Measurements from ENCODE around the gene HOXA6. TPM values are rescaled to one million over a fixed set of nuclear protein-coding genes. Genes with fewer than 3 reads are reported as not detected.

Gene HOXA6
- total RNA-seq, 1 experiment from 2014 or later, result 3.3 TPM

DNA sequence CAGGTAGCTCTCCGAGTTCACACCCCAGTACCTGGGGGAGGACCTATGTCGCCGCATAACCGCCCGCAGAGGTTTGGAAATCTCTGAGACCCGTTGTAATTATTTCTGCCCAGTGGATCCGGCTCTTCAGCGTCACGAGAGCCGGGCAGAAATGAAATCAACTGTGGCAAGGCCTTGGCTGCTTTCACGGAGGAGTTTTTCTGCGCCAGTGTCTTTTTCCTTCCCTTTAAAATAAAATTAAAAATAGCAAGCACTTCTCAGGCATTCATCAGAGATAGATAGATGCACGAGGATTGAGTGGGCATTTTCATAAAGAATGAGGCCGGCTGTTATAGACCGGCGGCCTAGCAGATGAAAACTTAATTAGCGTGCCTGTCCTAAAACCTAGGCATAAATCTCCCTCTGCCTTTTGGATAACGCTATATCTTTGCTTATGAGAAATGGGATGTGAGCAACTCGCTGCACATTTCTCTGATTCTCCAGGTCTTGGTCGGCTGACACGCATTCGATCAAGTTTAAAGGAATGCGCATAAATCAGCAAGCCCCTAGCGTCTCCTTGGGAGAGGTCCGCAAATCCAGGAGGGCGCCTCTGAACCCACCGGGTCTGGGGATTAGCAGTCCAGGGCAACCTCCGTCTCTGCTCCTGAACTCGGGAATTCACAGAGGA is 45.9 kb upstream of the HOXA6 start:
- Histone ChIP-seq H3K4me1 (ENCODE audit: control insufficient read depth, insufficient read depth, low read length) (peaks cover 4% of the 10 kb centered on the region; the same call in 1 of the 2 replicates), H3K27ac (ENCODE audit: low read length) (no peak overlapping the region), H3K4me3 (ENCODE audit: low read depth in 2 of 2, low read length in 2 of 2) (no peak overlapping the region), H3K9me3 (ENCODE audit: control insufficient read depth, insufficient read depth, low read depth, low read length) (no peaks in the 10 kb centered on the region), H3K36me3 (ENCODE audit: control insufficient read depth, insufficient read depth, low read length) (no peaks in the 10 kb centered on the region), H3K27me3 (ENCODE audit: control insufficient read depth, insufficient read depth, low read length) (no peaks in the 10 kb centered on the region; the same call in 1 of the 2 replicates)
- intact Hi-C loops (cut with micrococcal nuclease; ENCODE audit: unreplicated experiment), result no loop called here
- BruUV-seq (replicated peaks), result no TSS peak
- ATAC-seq, result no peak
- in situ Hi-C loops (cut with HindIII; ENCODE audit: low pct_unique_long_range_greater_than_20kb, low sequenced_read_pairs), result no loop called here
- TF ChIP-seq, protein P1, sequence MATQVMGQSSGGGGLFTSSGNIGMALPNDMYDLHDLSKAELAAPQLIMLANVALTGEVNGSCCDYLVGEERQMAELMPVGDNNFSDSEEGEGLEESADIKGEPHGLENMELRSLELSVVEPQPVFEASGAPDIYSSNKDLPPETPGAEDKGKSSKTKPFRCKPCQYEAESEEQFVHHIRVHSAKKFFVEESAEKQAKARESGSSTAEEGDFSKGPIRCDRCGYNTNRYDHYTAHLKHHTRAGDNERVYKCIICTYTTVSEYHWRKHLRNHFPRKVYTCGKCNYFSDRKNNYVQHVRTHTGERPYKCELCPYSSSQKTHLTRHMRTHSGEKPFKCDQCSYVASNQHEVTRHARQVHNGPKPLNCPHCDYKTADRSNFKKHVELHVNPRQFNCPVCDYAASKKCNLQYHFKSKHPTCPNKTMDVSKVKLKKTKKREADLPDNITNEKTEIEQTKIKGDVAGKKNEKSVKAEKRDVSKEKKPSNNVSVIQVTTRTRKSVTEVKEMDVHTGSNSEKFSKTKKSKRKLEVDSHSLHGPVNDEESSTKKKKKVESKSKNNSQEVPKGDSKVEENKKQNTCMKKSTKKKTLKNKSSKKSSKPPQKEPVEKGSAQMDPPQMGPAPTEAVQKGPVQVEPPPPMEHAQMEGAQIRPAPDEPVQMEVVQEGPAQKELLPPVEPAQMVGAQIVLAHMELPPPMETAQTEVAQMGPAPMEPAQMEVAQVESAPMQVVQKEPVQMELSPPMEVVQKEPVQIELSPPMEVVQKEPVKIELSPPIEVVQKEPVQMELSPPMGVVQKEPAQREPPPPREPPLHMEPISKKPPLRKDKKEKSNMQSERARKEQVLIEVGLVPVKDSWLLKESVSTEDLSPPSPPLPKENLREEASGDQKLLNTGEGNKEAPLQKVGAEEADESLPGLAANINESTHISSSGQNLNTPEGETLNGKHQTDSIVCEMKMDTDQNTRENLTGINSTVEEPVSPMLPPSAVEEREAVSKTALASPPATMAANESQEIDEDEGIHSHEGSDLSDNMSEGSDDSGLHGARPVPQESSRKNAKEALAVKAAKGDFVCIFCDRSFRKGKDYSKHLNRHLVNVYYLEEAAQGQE (IDR thresholded peaks at IDR 0.05; ENCODE audit: insufficient read depth in 1 of 2, low read depth in 2 of 2, low read length in 1 of 2), result no peak
- TF ChIP-seq SIN3A (IDR thresholded peaks at IDR 0.05; ENCODE audit: borderline replicate concordance, insufficient read depth, low read depth, low read length) (no peak), TCF7L2 (IDR thresholded peaks at IDR 0.05; ENCODE audit: low read depth, low read length) (no peak), POLR2AphosphoS5 (IDR thresholded peaks at IDR 0.05; ENCODE audit: low read depth, low read length) (no peak)
- TF ChIP-seq, protein P2, sequence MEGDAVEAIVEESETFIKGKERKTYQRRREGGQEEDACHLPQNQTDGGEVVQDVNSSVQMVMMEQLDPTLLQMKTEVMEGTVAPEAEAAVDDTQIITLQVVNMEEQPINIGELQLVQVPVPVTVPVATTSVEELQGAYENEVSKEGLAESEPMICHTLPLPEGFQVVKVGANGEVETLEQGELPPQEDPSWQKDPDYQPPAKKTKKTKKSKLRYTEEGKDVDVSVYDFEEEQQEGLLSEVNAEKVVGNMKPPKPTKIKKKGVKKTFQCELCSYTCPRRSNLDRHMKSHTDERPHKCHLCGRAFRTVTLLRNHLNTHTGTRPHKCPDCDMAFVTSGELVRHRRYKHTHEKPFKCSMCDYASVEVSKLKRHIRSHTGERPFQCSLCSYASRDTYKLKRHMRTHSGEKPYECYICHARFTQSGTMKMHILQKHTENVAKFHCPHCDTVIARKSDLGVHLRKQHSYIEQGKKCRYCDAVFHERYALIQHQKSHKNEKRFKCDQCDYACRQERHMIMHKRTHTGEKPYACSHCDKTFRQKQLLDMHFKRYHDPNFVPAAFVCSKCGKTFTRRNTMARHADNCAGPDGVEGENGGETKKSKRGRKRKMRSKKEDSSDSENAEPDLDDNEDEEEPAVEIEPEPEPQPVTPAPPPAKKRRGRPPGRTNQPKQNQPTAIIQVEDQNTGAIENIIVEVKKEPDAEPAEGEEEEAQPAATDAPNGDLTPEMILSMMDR (IDR thresholded peaks at IDR 0.05), result no peak
- no peak for DNase-seq (ENCODE audit: low read depth, low spot score)
- POLR2A ChIA-PET, result no interaction called here
- CTCF ChIA-PET, result no interaction called here

GRCh38 chr7:27192546-27193334 is 45.2 kb upstream of the HOXA6 start:
- no peaks in the 10 kb centered on the region for H3K36me3 ChIP-seq (ENCODE audit: control insufficient read depth, insufficient read depth, low read length)
- H3K4me1 ChIP-seq (ENCODE audit: control insufficient read depth, insufficient read depth, low read length), result peaks cover 4% of the 10 kb centered on the region; the same call in 1 of the 2 replicates
- ATAC-seq (no peak), DNase-seq (ENCODE audit: low read depth, low spot score) (no peak)
- no peaks in the 10 kb centered on the region; the same call in 1 of the 2 replicates for H3K27me3 ChIP-seq (ENCODE audit: control insufficient read depth, insufficient read depth, low read length)
- H3K27ac ChIP-seq (ENCODE audit: low read length), result no peak overlapping the region
- no peak for TF ChIP-seq SIN3A (IDR thresholded peaks at IDR 0.05; ENCODE audit: borderline replicate concordance, insufficient read depth, low read depth, low read length)
- no peak for TF ChIP-seq TCF7L2 (IDR thresholded peaks at IDR 0.05; ENCODE audit: low read depth, low read length)
- TF ChIP-seq, protein P2 (IDR thresholded peaks at IDR 0.05), result no peak
- no peak for TF ChIP-seq POLR2AphosphoS5 (IDR thresholded peaks at IDR 0.05; ENCODE audit: low read depth, low read length)
- intact Hi-C loops (cut with micrococcal nuclease; ENCODE audit: unreplicated experiment) (no loop called here), in situ Hi-C loops (cut with HindIII; ENCODE audit: low pct_unique_long_range_greater_than_20kb, low sequenced_read_pairs) (no loop called here)
- POLR2A ChIA-PET, result interaction anchor here (0.7 kb wide), 1 partner anchor 185 kb away, joined by 6 read pairs; no protein-coding TSS in a partner anchor
- CTCF ChIA-PET, result no interaction called here
- H3K4me3 ChIP-seq (ENCODE audit: low read depth in 2 of 2, low read length in 2 of 2), result no peak overlapping the region; a peak in 1 of 4 replicates
- no peaks in the 10 kb centered on the region for H3K9me3 ChIP-seq (ENCODE audit: control insufficient read depth, insufficient read depth, low read depth, low read length)
- no TSS peak for BruUV-seq (replicated peaks)

All from Panc1 (cell line).